NCI-H1092 treated with DMSO at 0.1 percent for 48 hours (cell line): ENCODE measurements around the gene R3HDM2.

Experiments used
- DNase-seq: peaks from one replicate; lab custom pipeline; 2025; lab: John Stamatoyannopoulos, UW

R3HDM2 gene

DNA sequence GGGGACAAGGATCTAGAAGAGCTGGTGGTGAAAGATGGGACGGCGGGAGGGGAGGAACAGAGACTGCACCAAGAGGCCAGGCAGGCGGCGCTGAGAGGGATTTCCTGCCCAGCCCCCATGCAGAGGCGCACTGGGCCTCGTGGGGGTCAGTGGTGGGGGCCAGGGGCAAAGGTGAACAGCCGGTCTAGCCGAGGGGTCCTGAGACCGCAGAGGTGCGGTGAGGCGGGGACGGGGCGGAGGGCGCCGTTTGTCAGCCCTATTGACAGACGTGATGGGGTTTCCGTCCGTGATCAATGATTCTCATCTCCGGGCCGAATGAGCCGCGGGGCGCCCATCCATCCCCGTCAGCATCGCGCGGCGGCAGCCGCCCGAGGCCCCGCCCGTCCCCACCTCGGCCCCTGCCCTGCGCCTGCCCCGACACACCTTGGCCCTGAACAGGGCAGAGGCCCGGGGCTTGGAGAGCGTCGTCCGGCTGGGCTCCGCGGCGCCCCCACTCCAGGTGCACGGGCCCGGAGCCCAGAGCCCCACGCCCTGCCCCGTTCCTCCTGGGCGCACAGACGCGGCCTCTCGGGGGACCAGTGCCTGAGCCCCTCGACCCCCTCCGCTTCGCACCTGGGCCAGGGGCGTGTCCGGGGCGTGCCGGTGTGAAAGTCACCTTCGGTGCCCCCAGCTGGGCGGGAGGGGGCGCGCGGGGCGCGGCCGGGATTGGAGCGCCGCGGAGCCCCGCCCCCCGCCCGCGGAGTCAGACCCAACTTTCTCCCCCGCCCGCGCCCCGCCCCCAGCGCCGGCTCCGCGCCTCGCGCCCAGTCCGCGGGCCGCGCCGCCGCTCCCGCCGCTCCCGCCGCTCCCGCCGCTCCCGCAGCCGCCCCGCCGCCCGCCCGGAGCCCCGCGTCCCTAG is 214.6 kb downstream of the R3HDM2 start, which contains the start of gene NXPH4:
TSS of gene NXPH4 (plus strand) at position 781 of the 898 bp plus-strand sequence. CDS start 176 bp downstream, outside the sequence.
- DNase-seq: no peak

GRCh38 chr12:57215668-57216013 is 215.2 kb downstream of the R3HDM2 start:
- DNase-seq: no peak

DNA sequence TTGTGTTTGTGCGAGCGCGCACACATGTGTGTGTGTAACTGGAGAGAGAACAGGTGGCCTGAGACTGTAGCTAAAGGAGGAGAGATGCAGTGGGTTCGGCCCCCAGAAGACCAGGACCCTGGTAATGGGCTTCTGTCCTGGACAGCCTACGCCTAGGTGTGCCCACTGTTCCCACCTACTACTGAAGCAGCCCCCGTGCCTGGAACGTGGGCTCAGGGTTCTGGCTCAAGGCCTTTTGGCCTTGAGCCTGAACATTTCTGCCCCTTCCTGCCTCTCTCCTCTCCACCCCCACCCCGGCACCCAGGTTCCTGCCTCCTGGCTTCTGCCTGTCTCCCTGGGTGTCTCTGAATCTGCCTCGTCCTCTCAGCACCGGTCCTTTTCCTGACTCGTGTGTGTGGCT is 215.8 kb downstream of the R3HDM2 start:
- DNase-seq: no peak

- DNase-seq: peak; percentile 59
Measured at GRCh38 chr12:57214398-57214781, 216.5 kb downstream of the R3HDM2 start.

- DNase-seq: no peak
Measured at GRCh38 chr12:57213763-57214397, 217.0 kb downstream of the R3HDM2 start.

DNA sequence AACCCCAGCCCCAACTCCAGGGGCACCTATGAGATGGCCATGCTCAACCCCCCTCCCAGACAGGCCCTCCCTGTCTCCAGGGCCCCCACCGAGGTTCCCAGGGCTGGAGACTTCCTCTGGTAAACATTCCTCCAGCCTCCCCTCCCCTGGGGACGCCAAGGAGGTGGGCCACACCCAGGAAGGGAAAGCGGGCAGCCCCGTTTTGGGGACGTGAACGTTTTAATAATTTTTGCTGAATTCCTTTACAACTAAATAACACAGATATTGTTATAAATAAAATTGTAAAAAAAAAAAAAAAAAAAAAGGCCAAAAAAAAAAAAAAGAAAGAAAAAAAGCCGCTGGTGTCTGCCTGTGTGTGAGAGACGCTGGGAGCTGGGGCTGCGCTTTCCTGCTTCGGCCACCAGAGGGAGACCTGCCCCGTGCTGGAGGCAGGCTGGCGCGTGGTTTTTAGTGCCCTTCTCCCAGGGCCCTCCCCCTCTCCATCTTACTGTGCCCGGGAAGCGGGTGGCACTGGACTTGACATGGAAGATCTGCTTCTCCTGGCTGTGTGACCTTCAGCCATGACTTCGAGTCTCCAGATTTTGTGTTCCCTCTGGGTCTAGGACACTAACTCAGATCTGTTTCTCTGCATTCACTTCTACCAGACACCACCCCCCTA is 217.7 kb downstream of the R3HDM2 start:
- DNase-seq: peak; percentile 69

- no peak for DNase-seq
Measured at GRCh38 chr12:57212701-57213057, 218.2 kb downstream of the R3HDM2 start.

DNA sequence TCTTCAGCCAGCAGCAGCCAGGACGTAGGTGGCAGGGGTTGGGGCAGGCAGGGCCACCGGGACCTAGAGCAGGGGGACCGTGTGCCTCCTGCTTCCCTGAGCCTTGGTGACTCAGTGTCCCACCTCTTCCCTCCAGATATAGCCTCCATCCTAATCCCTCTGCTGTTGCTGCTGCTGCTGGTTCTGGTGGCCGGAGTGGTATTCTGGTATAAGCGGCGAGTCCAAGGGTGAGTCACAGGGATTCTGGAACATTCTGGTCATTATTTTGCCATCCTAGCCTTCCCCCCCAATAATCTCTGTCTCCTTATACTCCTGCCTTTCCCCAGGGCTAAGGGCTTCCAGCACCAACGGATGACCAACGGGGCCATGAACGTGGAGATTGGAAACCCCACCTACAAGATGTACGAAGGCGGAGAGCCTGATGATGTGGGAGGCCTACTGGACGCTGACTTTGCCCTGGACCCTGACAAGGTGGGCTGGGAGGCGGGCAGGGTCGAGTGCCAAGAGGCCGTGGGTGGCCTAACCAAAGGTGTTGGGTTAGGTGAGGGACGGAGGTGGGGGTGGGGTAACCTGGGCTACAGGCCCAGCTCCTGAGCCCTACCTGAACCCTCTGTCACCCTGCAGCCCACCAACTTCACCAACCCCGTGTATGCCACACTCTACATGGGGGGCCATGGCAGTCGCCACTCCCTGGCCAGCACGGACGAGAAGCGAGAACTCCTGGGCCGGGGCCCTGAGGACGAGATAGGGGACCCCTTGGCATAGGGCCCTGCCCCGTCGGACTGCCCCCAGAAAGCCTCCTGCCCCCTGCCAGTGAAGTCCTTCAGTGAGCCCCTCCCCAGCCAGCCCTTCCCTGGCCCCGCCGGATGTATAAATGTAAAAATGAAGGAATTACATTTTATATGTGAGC is 218.8 kb downstream of the R3HDM2 start:
- no peak for DNase-seq

DNA sequence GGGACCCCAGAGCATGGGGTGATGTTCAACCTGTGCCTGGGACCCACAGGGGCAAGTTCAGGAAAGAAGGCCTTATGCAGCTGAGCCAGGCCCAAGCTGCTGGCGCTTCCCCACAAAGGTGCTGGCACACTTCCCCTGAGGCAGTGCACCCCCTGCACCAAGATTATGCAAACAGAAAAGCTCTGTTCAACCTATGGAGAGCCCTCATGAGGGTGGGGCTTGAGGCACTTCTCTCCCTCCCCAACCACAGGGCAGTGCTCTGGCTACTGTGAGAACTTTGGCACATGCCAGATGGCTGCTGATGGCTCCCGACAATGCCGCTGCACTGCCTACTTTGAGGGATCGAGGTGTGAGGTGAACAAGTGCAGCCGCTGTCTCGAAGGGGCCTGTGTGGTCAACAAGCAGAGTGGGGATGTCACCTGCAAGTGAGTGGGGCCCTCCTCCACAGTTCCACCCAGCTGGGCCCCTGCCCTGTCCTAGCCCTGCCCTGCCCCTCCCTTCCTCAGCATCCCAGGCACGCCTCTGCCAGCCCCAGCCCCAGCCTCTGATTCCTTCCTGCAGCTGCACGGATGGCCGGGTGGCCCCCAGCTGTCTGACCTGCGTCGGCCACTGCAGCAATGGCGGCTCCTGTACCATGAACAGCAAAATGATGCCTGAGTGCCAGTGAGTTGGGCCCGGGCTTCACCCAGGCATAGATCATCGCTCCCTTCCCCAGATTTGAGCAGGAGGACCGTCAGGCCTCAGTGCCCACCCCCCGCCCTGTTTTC is 219.7 kb downstream of the R3HDM2 start:
- no peak for DNase-seq

DNA sequence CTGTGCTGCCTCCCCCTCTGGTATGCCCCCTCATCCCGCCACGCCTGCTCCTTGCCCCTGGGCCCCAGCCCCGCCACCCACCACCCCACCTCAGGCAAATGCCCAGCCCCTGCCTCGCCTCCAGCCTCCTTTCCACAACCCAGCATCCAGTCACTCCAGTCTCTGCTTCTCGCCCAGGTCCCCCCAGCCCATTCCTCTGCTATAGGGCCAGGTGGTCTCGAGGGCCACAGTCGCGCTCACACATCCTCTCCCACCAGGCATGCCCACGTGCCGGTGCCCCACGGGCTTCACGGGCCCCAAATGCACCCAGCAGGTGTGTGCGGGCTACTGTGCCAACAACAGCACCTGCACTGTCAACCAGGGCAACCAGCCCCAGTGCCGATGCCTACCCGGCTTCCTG is 220.4 kb downstream of the R3HDM2 start:
- no peak for DNase-seq

- DNase-seq: no peak
Measured at GRCh38 chr12:57209916-57210315, 220.9 kb downstream of the R3HDM2 start.

- DNase-seq: no peak
Measured at GRCh38 chr12:57208631-57209282, 222.1 kb downstream of the R3HDM2 start.

- DNase-seq: no peak
Measured at GRCh38 chr12:57207731-57208630, 222.9 kb downstream of the R3HDM2 start.

DNA sequence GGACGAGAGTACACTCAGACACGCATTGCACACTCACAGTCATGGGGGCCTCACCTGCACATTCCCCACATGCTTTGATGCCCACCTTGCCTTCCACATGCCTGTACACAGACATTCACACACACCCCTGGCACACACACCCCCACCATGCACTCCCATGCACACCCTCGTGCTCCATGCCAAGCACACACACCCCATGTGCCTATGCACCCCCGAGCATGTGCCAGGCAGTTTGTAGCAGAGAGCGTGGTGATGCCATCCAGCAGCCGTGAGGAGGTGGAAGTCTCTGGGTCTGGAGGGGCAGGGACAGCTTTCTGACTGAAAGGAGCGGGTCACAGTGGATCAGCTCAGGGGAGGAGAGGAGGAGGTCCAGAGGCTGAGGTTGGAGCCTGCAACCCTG is 224.9 kb downstream of the R3HDM2 start:
- no peak for DNase-seq

DNA sequence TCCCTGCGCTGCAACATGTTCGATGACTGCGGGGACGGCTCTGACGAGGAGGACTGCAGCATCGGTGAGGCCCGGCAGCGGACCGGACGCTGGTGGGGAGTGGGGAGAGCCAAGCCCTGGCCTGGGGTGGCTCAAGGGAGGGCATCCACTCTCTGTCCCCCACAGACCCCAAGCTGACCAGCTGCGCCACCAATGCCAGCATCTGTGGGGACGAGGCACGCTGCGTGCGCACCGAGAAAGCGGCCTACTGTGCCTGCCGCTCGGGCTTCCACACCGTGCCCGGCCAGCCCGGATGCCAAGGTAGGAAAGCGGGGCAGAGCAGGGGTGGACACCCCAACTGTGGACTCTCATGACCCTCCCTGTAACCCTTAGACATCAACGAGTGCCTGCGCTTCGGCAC is 225.7 kb downstream of the R3HDM2 start:
- no peak for DNase-seq

DNA sequence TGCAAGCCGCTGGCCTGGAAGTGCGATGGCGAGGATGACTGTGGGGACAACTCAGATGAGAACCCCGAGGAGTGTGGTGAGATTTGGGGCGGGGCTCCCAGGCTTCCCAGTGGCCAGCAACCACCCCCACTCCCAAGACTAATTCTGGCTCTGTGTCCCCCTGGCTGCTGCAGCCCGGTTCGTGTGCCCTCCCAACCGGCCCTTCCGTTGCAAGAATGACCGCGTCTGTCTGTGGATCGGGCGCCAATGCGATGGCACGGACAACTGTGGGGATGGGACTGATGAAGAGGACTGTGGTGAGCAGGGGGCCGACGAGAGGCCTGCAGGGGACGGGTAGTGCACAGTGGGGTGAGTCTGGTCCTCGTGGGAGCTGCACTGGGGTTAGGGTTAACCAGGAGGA is 226.4 kb downstream of the R3HDM2 start:
- no peak for DNase-seq

- DNase-seq: no peak
Measured at GRCh38 chr12:57203791-57204190, 227.1 kb downstream of the R3HDM2 start.
